GM23338 (cell line): ENCODE data around the gene TAF1D.
A peak's percentile ranks its signal among the peaks of the same experiment; 100 is the strongest.

Source experiments
- CREB1 ChIP-seq: fragments of 250-450 bp; sonication (Bioruptor Pico); IDR thresholded peaks from 2 replicates; pipeline ENCODE4 v1.5.0; 2020; ENCODE audit warnings: low read depth, mild to moderate bottlenecking, moderate library complexity
- EZH2 ChIP-seq: fragments of 200-600 bp; sonication (generic); IDR thresholded peaks from one replicate; pipeline ENCODE4 v1.8.0; 2017; ENCODE audit warnings: antibody characterized with exemption, mild to moderate bottlenecking, low read depth; ENCODE audit not compliant: unreplicated experiment
- EZH2phosphoT487 ChIP-seq: fragments of 200-600 bp; sonication (generic); IDR thresholded peaks from one replicate; pipeline ENCODE4 v1.8.1; 2018; ENCODE audit warnings: antibody characterized with exemption; ENCODE audit not compliant: unreplicated experiment
- JUNB ChIP-seq: IDR thresholded peaks from one replicate; pipeline ENCODE4 v1.6.1; 2016; ENCODE audit warnings: antibody characterized with exemption; ENCODE audit not compliant: unreplicated experiment
- NANOG ChIP-seq: IDR thresholded peaks from 2 replicates; pipeline ENCODE4 v1.6.1; 2016; ENCODE audit warnings: antibody characterized with exemption, borderline replicate concordance
- POLR2AphosphoS5 ChIP-seq: IDR thresholded peaks from 2 replicates; pipeline ENCODE4 v1.6.1; 2016; ENCODE audit warnings: antibody characterized with exemption, low read depth
- STAT1 ChIP-seq: IDR thresholded peaks from one replicate; pipeline ENCODE4 v1.6.1; 2016; ENCODE audit warnings: antibody characterized with exemption; ENCODE audit not compliant: unreplicated experiment
- ZNF114 ChIP-seq: fragments of 250-450 bp; sonication (Bioruptor Pico); IDR thresholded peaks from 2 replicates; pipeline ENCODE4 v1.5.0; 2020; ENCODE audit warnings: mild to moderate bottlenecking, moderate library complexity
- TF ChIP-seq, protein P1 (sequence below), 2 experiments: fragments of 200-600 bp in 1 of 2; sonication (generic) in 1 of 2; conservative IDR thresholded peaks; 2 replicates each; pipeline versions ENCODE4 v1.5.1 to v1.6.1; 2016 to 2017; ENCODE audit warnings: antibody characterized with exemption in 2 of 2, low read depth in 2 of 2, mild to moderate bottlenecking in 2 of 2, moderate library complexity in 1 of 2
- TF ChIP-seq, protein P2 (sequence below): IDR thresholded peaks from 2 replicates; pipeline ENCODE4 v1.6.1; 2016; ENCODE audit warnings: antibody characterized with exemption
- TF ChIP-seq, protein P3 (sequence below): IDR thresholded peaks from one replicate; pipeline ENCODE4 v1.6.1; 2018; ENCODE audit warnings: antibody characterized with exemption; ENCODE audit not compliant: unreplicated experiment

DNA sequence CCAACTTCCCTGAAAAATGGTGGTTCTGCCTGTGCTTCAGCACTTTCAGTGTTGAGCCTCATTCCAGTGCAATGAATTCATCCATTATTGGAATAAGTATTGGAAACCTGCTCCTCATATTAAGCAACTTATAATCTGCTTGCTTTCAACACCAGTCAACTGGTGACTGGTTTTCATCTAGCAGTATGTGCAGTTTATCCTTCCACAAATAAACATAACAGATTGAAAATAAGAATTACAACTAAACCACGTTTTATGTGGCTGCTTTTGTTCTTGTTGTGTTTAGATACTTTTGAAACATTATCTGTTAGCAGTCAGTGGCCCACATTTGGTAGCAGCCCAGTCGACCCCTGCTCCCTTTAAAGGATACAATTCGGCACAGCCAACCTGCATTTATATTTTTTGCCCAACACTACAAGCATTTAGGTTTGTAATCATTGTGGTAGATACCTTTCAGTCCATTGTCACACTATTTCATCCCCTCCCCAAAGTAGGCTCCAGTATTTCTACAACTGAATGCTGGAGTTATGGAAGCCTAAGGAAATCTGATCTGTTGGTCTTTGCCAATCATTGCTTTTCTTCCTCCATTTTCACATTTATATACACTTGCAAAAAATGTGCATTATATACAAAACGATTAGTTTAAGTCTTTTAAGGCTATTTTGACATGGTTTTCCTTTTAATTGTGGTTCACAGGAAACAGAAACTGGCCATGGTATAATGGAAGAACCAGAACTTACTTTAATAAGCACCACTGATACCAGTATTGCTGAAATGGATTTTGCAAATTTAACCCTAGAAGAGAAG lies 13.1 kb downstream of the TAF1D start:
- TF ChIP-seq, protein P1, sequence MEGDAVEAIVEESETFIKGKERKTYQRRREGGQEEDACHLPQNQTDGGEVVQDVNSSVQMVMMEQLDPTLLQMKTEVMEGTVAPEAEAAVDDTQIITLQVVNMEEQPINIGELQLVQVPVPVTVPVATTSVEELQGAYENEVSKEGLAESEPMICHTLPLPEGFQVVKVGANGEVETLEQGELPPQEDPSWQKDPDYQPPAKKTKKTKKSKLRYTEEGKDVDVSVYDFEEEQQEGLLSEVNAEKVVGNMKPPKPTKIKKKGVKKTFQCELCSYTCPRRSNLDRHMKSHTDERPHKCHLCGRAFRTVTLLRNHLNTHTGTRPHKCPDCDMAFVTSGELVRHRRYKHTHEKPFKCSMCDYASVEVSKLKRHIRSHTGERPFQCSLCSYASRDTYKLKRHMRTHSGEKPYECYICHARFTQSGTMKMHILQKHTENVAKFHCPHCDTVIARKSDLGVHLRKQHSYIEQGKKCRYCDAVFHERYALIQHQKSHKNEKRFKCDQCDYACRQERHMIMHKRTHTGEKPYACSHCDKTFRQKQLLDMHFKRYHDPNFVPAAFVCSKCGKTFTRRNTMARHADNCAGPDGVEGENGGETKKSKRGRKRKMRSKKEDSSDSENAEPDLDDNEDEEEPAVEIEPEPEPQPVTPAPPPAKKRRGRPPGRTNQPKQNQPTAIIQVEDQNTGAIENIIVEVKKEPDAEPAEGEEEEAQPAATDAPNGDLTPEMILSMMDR (conservative IDR thresholded peaks at IDR 0.05; ENCODE audit: low read depth in 2 of 2), result no peak
- no peak for TF ChIP-seq EZH2
- TF ChIP-seq EZH2phosphoT487, result no peak
- TF ChIP-seq, protein P2, sequence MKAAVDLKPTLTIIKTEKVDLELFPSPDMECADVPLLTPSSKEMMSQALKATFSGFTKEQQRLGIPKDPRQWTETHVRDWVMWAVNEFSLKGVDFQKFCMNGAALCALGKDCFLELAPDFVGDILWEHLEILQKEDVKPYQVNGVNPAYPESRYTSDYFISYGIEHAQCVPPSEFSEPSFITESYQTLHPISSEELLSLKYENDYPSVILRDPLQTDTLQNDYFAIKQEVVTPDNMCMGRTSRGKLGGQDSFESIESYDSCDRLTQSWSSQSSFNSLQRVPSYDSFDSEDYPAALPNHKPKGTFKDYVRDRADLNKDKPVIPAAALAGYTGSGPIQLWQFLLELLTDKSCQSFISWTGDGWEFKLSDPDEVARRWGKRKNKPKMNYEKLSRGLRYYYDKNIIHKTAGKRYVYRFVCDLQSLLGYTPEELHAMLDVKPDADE, result no peak
- peak; percentile 28; the same call in 1 of the 2 replicates for TF ChIP-seq POLR2AphosphoS5
- no peak for TF ChIP-seq NANOG
- no peak for TF ChIP-seq CREB1 (CRISPR knock-in tag)
- TF ChIP-seq, protein P3, sequence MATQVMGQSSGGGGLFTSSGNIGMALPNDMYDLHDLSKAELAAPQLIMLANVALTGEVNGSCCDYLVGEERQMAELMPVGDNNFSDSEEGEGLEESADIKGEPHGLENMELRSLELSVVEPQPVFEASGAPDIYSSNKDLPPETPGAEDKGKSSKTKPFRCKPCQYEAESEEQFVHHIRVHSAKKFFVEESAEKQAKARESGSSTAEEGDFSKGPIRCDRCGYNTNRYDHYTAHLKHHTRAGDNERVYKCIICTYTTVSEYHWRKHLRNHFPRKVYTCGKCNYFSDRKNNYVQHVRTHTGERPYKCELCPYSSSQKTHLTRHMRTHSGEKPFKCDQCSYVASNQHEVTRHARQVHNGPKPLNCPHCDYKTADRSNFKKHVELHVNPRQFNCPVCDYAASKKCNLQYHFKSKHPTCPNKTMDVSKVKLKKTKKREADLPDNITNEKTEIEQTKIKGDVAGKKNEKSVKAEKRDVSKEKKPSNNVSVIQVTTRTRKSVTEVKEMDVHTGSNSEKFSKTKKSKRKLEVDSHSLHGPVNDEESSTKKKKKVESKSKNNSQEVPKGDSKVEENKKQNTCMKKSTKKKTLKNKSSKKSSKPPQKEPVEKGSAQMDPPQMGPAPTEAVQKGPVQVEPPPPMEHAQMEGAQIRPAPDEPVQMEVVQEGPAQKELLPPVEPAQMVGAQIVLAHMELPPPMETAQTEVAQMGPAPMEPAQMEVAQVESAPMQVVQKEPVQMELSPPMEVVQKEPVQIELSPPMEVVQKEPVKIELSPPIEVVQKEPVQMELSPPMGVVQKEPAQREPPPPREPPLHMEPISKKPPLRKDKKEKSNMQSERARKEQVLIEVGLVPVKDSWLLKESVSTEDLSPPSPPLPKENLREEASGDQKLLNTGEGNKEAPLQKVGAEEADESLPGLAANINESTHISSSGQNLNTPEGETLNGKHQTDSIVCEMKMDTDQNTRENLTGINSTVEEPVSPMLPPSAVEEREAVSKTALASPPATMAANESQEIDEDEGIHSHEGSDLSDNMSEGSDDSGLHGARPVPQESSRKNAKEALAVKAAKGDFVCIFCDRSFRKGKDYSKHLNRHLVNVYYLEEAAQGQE, result no peak
- TF ChIP-seq STAT1, result no peak
- TF ChIP-seq JUNB, result no peak
- TF ChIP-seq ZNF114 (CRISPR knock-in tag), result no peak
